Activated naive CD8-positive, alpha-beta T cell treated with anti-CD3 and anti-CD28 coated beads, Interleukin-2, amount 10 ng/mL, durations not matched to agents 7 days and 5 days (primary cell): ENCODE measurements around the gene STRBP. TPM values are rescaled to one million over a fixed set of nuclear protein-coding genes. Genes with fewer than 3 reads are reported as not detected.
"Not testable (repeated sequence)": the region's sequence is repeated elsewhere in the genome, so short reads cannot be mapped to it uniquely, and the experiment has no call there.

Experiments used
- ATAC-seq: fragments of 150-1000 bp; cut with Tn5 transposase; one replicate; pipeline ENCODE4 v1.10.0; 2021; ENCODE audit warnings: low read depth, moderate library complexity
- POLR2A ChIA-PET: fragments of 350-600 bp; sonication (Branson Sonifier 250); formaldehyde crosslinking; loops from one replicate; lab custom pipeline; 2021; ENCODE audit warnings: antibody characterized with exemption; lab: Charles Lee
- DNase-seq: peaks from one replicate; pipeline ENCODE4 v3.0.0; 2021
- H3K27ac Mint-ChIP-seq: one replicate; pipeline ENCODE4 v1.8.0; 2022; ENCODE audit warnings: mild to moderate bottlenecking, mixed read lengths
- H3K27me3 Mint-ChIP-seq: one replicate; pipeline ENCODE4 v1.8.0; 2022; ENCODE audit warnings: mild to moderate bottlenecking, moderate library complexity, mixed read lengths
- H3K36me3 Mint-ChIP-seq: one replicate; pipeline ENCODE4 v1.8.0; 2021; ENCODE audit warnings: mild to moderate bottlenecking, mixed read lengths
- H3K4me1 Mint-ChIP-seq: one replicate; pipeline ENCODE4 v1.8.0; 2021; ENCODE audit warnings: mixed read lengths
- H3K4me3 Mint-ChIP-seq: one replicate; pipeline ENCODE4 v1.8.0; 2022; ENCODE audit warnings: mild to moderate bottlenecking, moderate library complexity, mixed read lengths
- H3K9me3 Mint-ChIP-seq: one replicate; pipeline ENCODE4 v1.8.0; 2021; ENCODE audit warnings: mixed read lengths
- total RNA-seq, 2 experiments: library from RNA; stranded (reverse); gene quantifications; one replicate each; pipeline ENCODE4 v1.2.3, GENCODE V29; 2021

STRBP gene
- total RNA-seq, 2 experiments from 2014 or later = 30.3 to 31.0 TPM

- no peaks in the 10 kb centered on the region for H3K27me3 Mint-ChIP-seq
- no peak overlapping the region for H3K27ac Mint-ChIP-seq
- POLR2A ChIA-PET = no interaction called here
- no peaks in the 10 kb centered on the region for H3K4me1 Mint-ChIP-seq
- ATAC-seq = no peak
- H3K36me3 Mint-ChIP-seq = peaks cover 4% of the 10 kb centered on the region
- H3K9me3 Mint-ChIP-seq = peaks cover 4% of the 10 kb centered on the region
- DNase-seq = no peak
- no peak overlapping the region for H3K4me3 Mint-ChIP-seq
Observed at GRCh38 chr9:123191680-123192079, 76.7 kb downstream of the STRBP start.

GRCh38 chr9:123191260-123191659, 77.1 kb downstream of the STRBP start:
- Mint-ChIP-seq H3K36me3 (peaks cover 4% of the 10 kb centered on the region), H3K4me3 (no peak overlapping the region), H3K4me1 (no peaks in the 10 kb centered on the region), H3K27ac (no peak overlapping the region), H3K27me3 (no peaks in the 10 kb centered on the region), H3K9me3 (peaks cover 4% of the 10 kb centered on the region)
- POLR2A ChIA-PET = no interaction called here
- no peak for DNase-seq
- ATAC-seq = no peak

- POLR2A ChIA-PET = interaction anchor here (0.6 kb wide), 1 partner anchor 133 kb away, joined by 3 read pairs; no protein-coding TSS in a partner anchor
- no peak overlapping the region for H3K4me3 Mint-ChIP-seq
Observed at GRCh38 chr9:123187131-123187530, 81.3 kb downstream of the STRBP start.

GRCh38 chr9:123186029-123186428, 82.4 kb downstream of the STRBP start:
- H3K9me3 Mint-ChIP-seq, H3K27me3 Mint-ChIP-seq, ATAC-seq, H3K27ac Mint-ChIP-seq, H3K4me1 Mint-ChIP-seq, H3K36me3 Mint-ChIP-seq, DNase-seq, H3K4me3 Mint-ChIP-seq, POLR2A ChIA-PET: not testable (repeated sequence)

More at GRCh38 chr9:123187131-123187530, 81.3 kb downstream of the STRBP start:
- ATAC-seq (no peak), DNase-seq (no peak)
- Mint-ChIP-seq H3K27ac (no peak overlapping the region), H3K9me3 (peaks cover 4% of the 10 kb centered on the region), H3K27me3 (no peaks in the 10 kb centered on the region), H3K4me1 (no peaks in the 10 kb centered on the region), H3K36me3 (peaks cover 5% of the 10 kb centered on the region)

- Mint-ChIP-seq H3K4me1 (peaks cover 11% of the 10 kb centered on the region), H3K4me3 (no peak overlapping the region), H3K27me3 (no peaks in the 10 kb centered on the region), H3K36me3 (peaks cover 14% of the 10 kb centered on the region), H3K27ac (no peak overlapping the region), H3K9me3 (no peaks in the 10 kb centered on the region)
- DNase-seq = no peak
- POLR2A ChIA-PET = no interaction called here
- ATAC-seq = no peak
Observed at GRCh38 chr9:123176949-123177348, 91.4 kb downstream of the STRBP start.

GRCh38 chr9:123175854-123176629, 92.3 kb downstream of the STRBP start:
- POLR2A ChIA-PET = no interaction called here
- Mint-ChIP-seq H3K4me1 (peaks cover 11% of the 10 kb centered on the region), H3K9me3 (no peaks in the 10 kb centered on the region), H3K27me3 (no peaks in the 10 kb centered on the region), H3K4me3 (no peak overlapping the region), H3K36me3 (peaks cover 13% of the 10 kb centered on the region), H3K27ac (no peak overlapping the region)
- no peak for DNase-seq
- no peak for ATAC-seq

- no peak for DNase-seq
- no peak for ATAC-seq
- no peak overlapping the region for H3K27ac Mint-ChIP-seq
- H3K36me3 Mint-ChIP-seq = peaks cover 13% of the 10 kb centered on the region
- H3K27me3 Mint-ChIP-seq = no peaks in the 10 kb centered on the region
- POLR2A ChIA-PET = no interaction called here
- H3K4me3 Mint-ChIP-seq = no peak overlapping the region
- no peaks in the 10 kb centered on the region for H3K9me3 Mint-ChIP-seq
- H3K4me1 Mint-ChIP-seq = peaks cover 11% of the 10 kb centered on the region
Observed at GRCh38 chr9:123174887-123175518, 93.4 kb downstream of the STRBP start.

- no peaks in the 10 kb centered on the region for H3K9me3 Mint-ChIP-seq
- H3K4me3 Mint-ChIP-seq = no peak overlapping the region
- no peak overlapping the region for H3K27ac Mint-ChIP-seq
- ATAC-seq = no peak
- no peaks in the 10 kb centered on the region for H3K27me3 Mint-ChIP-seq
- peaks cover 11% of the 10 kb centered on the region for H3K4me1 Mint-ChIP-seq
- peaks cover 13% of the 10 kb centered on the region for H3K36me3 Mint-ChIP-seq
- no peak for DNase-seq
- POLR2A ChIA-PET = no interaction called here
Observed at GRCh38 chr9:123174079-123174478, 94.3 kb downstream of the STRBP start.

- POLR2A ChIA-PET = no interaction called here
- H3K36me3 Mint-ChIP-seq = peaks cover 7% of the 10 kb centered on the region
- DNase-seq (no peak), ATAC-seq (no peak)
- no peak overlapping the region for H3K27ac Mint-ChIP-seq
- H3K4me1 Mint-ChIP-seq = peaks cover 2% of the 10 kb centered on the region
- H3K4me3 Mint-ChIP-seq = no peak overlapping the region
- no peaks in the 10 kb centered on the region for H3K9me3 Mint-ChIP-seq
- no peaks in the 10 kb centered on the region for H3K27me3 Mint-ChIP-seq
Observed at GRCh38 chr9:123169926-123170325, 98.5 kb downstream of the STRBP start.

GRCh38 chr9:123168586-123168985, 99.8 kb downstream of the STRBP start:
- Mint-ChIP-seq H3K36me3 (peaks cover 7% of the 10 kb centered on the region), H3K27ac (no peak overlapping the region), H3K4me3 (no peak overlapping the region), H3K4me1 (peaks cover 5% of the 10 kb centered on the region), H3K9me3 (no peaks in the 10 kb centered on the region), H3K27me3 (no peaks in the 10 kb centered on the region)
- POLR2A ChIA-PET = no interaction called here
- ATAC-seq (no peak), DNase-seq (no peak)

GRCh38 chr9:123167474-123167873, 100.9 kb downstream of the STRBP start:
- Mint-ChIP-seq H3K4me1 (peaks cover 5% of the 10 kb centered on the region), H3K4me3 (no peak overlapping the region), H3K36me3 (peaks cover 8% of the 10 kb centered on the region), H3K27me3 (no peaks in the 10 kb centered on the region), H3K27ac (no peak overlapping the region), H3K9me3 (no peaks in the 10 kb centered on the region)
- DNase-seq (no peak), ATAC-seq (no peak)
- POLR2A ChIA-PET = no interaction called here

GRCh38 chr9:123165813-123166212, 102.6 kb downstream of the STRBP start:
- Mint-ChIP-seq H3K4me3 (no peak overlapping the region), H3K27me3 (no peaks in the 10 kb centered on the region), H3K27ac (no peak overlapping the region), H3K4me1 (peaks cover 5% of the 10 kb centered on the region), H3K36me3 (peaks cover 5% of the 10 kb centered on the region), H3K9me3 (no peaks in the 10 kb centered on the region)
- POLR2A ChIA-PET = no interaction called here
- DNase-seq (no peak), ATAC-seq (no peak)

GRCh38 chr9:123164285-123164684, 104.1 kb downstream of the STRBP start:
- H3K4me1 Mint-ChIP-seq = peaks cover 5% of the 10 kb centered on the region
- H3K27ac Mint-ChIP-seq = no peak overlapping the region
- peaks cover 5% of the 10 kb centered on the region for H3K36me3 Mint-ChIP-seq
- POLR2A ChIA-PET = interaction anchor here (0.6 kb wide), 1 partner anchor 140 kb away, joined by 4 read pairs; no protein-coding TSS in a partner anchor
- H3K4me3 Mint-ChIP-seq = no peak overlapping the region
- no peaks in the 10 kb centered on the region for H3K27me3 Mint-ChIP-seq
- DNase-seq = no peak
- H3K9me3 Mint-ChIP-seq = no peaks in the 10 kb centered on the region
- ATAC-seq = no peak

- no peak overlapping the region for H3K27ac Mint-ChIP-seq
- POLR2A ChIA-PET = no interaction called here
- peaks cover 5% of the 10 kb centered on the region for H3K4me1 Mint-ChIP-seq
- DNase-seq = no peak
- H3K4me3 Mint-ChIP-seq = no peak overlapping the region
- no peaks in the 10 kb centered on the region for H3K9me3 Mint-ChIP-seq
- no peak for ATAC-seq
- no peaks in the 10 kb centered on the region for H3K27me3 Mint-ChIP-seq
- H3K36me3 Mint-ChIP-seq = peaks cover 4% of the 10 kb centered on the region
Observed at GRCh38 chr9:123162791-123163345, 105.5 kb downstream of the STRBP start.
